Body of pancreas (tissue), 4 donors: Measurements from ENCODE around the gene ZDHHC5.

ENCODE experiments used
- POLR2A ChIP-seq, 3 donors: fragments of 450-650 bp; IDR thresholded peaks; one replicate each; pipeline ENCODE4 v1.6.1; 2016; ENCODE audit warnings: antibody characterized with exemption in 3 of 3, mild to moderate bottlenecking in 2 of 3
- TF ChIP-seq, protein P1 (sequence below), 7 experiments: fragments of 450-650 bp in 4 of 7; fragments of 200-600 bp in 3 of 7; sonication (generic) in 3 of 7; IDR thresholded peaks; one replicate each; pipeline ENCODE4 v1.5.1; 2016 to 2019; ENCODE audit warnings: antibody characterized with exemption in 7 of 7

DNA sequence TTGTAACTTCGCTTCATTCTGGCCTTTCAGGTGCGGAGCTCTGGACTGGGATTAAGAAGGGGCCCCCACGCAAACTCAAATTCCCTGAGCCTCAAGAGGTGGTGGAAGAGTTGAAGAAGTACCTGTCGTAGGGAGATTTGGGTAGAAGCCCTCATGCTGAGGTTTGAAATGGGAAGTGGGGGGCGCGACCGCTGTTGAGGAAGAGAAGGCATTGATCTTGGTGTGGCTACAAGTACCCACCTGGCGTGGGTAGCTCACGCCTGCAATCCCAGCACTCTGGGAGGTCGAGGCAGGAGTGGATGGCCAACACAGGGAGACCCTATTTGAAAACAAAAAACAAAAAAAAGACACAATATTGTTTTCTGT, 74.2 kb downstream of the ZDHHC5 start:
- TF ChIP-seq POLR2A (IDR thresholded peaks at IDR 0.05), result no peak
- TF ChIP-seq, protein P1, sequence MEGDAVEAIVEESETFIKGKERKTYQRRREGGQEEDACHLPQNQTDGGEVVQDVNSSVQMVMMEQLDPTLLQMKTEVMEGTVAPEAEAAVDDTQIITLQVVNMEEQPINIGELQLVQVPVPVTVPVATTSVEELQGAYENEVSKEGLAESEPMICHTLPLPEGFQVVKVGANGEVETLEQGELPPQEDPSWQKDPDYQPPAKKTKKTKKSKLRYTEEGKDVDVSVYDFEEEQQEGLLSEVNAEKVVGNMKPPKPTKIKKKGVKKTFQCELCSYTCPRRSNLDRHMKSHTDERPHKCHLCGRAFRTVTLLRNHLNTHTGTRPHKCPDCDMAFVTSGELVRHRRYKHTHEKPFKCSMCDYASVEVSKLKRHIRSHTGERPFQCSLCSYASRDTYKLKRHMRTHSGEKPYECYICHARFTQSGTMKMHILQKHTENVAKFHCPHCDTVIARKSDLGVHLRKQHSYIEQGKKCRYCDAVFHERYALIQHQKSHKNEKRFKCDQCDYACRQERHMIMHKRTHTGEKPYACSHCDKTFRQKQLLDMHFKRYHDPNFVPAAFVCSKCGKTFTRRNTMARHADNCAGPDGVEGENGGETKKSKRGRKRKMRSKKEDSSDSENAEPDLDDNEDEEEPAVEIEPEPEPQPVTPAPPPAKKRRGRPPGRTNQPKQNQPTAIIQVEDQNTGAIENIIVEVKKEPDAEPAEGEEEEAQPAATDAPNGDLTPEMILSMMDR (IDR thresholded peaks at IDR 0.05), result no peak
